PC-3 (cell line): ENCODE results near the gene LAGE3.

Source experiments
- CTCF ChIP-seq: fragments of 300-600 bp; sonication (generic); conservative IDR thresholded peaks from 2 replicates; pipeline ENCODE4 v1.5.1; 2017; ENCODE audit warnings: antibody characterized with exemption, low read depth, mild to moderate bottlenecking, low read length
- EZH2 ChIP-seq: fragments of 300-600 bp; sonication (generic); IDR thresholded peaks from one replicate; pipeline ENCODE4 v1.6.1; 2017; ENCODE audit warnings: antibody characterized with exemption, mild to moderate bottlenecking, low read length; ENCODE audit not compliant: unreplicated experiment

- no peak for TF ChIP-seq CTCF
- no peak for TF ChIP-seq EZH2
Observed at GRCh38 chrX:154486052-154486395, 6.9 kb upstream of the LAGE3 start.
